ENCODE measurements around the gene NCOA5.
A peak's percentile ranks its signal among the peaks of the same experiment; 100 is the strongest.

NCOA5 gene

GRCh38 chr20:46013829-46014516, 75.8 kb downstream of the NCOA5 start:
- no peak overlapping the region for H3K27ac ChIP-seq
- TF ChIP-seq CTCF (IDR thresholded peaks at IDR 0.05) (peak; percentile 96), ZFX (IDR thresholded peaks at IDR 0.05; ENCODE audit: borderline replicate concordance) (no peak)

DNA sequence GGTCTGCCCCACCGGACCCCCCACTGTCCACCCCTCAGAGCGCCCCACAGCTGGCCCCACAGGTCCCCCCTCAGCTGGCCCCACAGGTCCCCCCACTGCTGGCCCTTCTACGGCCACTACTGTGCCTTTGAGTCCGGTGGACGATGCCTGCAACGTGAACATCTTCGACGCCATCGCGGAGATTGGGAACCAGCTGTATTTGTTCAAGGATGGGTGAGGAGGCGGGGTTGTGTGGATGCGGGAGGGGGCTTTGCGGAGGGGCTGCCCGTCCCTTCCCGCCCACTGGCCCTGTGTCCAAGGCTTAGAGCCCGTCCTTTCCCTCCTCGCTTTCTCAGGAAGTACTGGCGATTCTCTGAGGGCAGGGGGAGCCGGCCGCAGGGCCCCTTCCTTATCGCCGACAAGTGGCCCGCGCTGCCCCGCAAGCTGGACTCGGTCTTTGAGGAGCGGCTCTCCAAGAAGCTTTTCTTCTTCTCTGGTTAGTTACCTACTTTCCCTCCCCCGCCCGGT, 76.4 kb downstream of the NCOA5 start:
- no peak for TF ChIP-seq CTCF (IDR thresholded peaks at IDR 0.05)
- TF ChIP-seq ZFX (IDR thresholded peaks at IDR 0.05; ENCODE audit: borderline replicate concordance), result no peak

DNA sequence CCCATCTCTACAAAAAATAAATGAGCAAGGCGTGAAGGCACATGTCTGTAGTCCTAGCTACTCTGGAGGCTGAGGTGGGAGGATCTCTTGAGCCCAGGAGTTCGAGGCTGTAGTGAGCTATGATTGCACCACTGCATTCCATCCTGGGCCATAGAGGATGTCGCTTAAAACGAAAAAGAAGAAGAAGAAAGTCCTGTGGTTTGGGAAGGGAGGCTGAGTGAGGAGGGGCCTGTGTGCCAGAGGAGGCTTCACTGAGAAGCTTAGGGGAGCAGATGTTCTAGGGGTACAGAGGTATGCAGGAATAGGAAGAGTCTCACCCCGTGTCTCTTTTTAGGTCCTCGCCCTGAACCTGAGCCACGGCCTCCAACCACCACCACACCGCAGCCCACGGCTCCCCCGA, 76.8 kb downstream of the NCOA5 start:
- no peak overlapping the region for H3K27ac ChIP-seq
- TF ChIP-seq CTCF (IDR thresholded peaks at IDR 0.05) (no peak), ZFX (IDR thresholded peaks at IDR 0.05; ENCODE audit: borderline replicate concordance) (no peak)

More for the DNA sequence above, 76.4 kb downstream of the NCOA5 start:
- no peak overlapping the region for H3K27ac ChIP-seq

DNA sequence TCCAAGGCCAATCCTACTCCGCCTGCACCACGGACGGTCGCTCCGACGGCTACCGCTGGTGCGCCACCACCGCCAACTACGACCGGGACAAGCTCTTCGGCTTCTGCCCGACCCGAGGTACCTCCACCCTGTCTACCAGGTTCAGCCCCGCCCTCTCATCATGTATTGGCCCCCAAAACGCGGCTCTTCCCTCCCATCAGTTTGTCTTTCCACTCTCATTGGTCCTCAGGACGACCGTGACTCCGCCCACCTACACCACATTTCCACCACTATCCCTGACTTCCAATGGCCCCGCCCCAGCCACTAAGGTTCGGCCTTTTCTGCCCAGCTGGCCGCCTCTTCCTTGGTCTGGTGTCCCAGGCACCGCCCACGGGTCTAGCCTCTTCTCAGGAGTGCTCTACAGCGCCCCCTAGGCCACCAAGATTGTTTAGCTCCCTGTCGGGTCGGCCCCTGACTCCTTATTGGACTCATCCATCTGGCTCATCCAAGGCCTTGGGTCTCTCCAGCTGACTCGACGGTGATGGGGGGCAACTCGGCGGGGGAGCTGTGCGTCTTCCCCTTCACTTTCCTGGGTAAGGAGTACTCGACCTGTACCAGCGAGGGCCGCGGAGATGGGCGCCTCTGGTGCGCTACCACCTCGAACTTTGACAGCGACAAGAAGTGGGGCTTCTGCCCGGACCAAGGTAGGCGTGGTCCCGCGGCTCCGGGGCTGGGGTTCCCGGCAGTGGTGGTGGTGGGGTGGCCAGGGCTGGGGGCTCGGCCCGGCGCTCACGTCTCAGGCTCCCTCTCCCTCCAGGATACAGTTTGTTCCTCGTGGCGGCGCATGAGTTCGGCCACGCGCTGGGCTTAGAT, 77.9 kb downstream of the NCOA5 start:
- H3K27ac ChIP-seq, result no peak overlapping the region
- TF ChIP-seq ZFX (IDR thresholded peaks at IDR 0.05; ENCODE audit: borderline replicate concordance) (no peak), CTCF (IDR thresholded peaks at IDR 0.05) (peak; percentile 96)
